GM23338 (cell line): Measurements from ENCODE around the gene RAC2.

Experiments used
- CREB1 ChIP-seq: fragments of 250-450 bp; sonication (Bioruptor Pico); IDR thresholded peaks from 2 replicates; pipeline ENCODE4 v1.5.0; 2020; ENCODE audit warnings: low read depth, mild to moderate bottlenecking, moderate library complexity
- CTCF ChIP-seq, 2 experiments: fragments of 200-600 bp in 1 of 2; sonication (generic) in 1 of 2; conservative IDR thresholded peaks; 2 replicates each; pipeline versions ENCODE4 v1.5.1 to v1.6.1; 2016 to 2017; ENCODE audit warnings: antibody characterized with exemption in 2 of 2, low read depth in 2 of 2, mild to moderate bottlenecking in 2 of 2, moderate library complexity in 1 of 2
- ETS1 ChIP-seq: IDR thresholded peaks from 2 replicates; pipeline ENCODE4 v1.6.1; 2016; ENCODE audit warnings: antibody characterized with exemption

- no peak for TF ChIP-seq ETS1
- TF ChIP-seq CTCF (conservative IDR thresholded peaks at IDR 0.05; ENCODE audit: low read depth in 2 of 2), result no peak
- TF ChIP-seq CREB1 (CRISPR knock-in tag), result no peak
These were observed 59.7 kb downstream of the RAC2 start for GRCh38 chr22:37184380-37184755.
